ENCODE results near the gene ESYT1. TPM values are rescaled to one million over a fixed set of nuclear protein-coding genes. Genes with fewer than 3 reads are reported as not detected.

Gene ESYT1
- total and polyA plus RNA-seq, 3 experiments from 2014 or later, result 185 to 374 (median 191) TPM

GRCh38 chr12:56104109-56104814, 23.8 kb upstream of the ESYT1 start, which contains the start of gene PA2G4:
TSS of gene PA2G4 (plus strand) at chr12:56104559. CDS start at chr12:56104738, 179 bp downstream.
- CTCF ChIA-PET, result interaction anchor here (0.6 to 8.4 kb wide), 13 partner anchors 14 to 286 kb away, joined by 3 to 89 read pairs (median 4); partner anchors contain the start of genes ESYT1, ORMDL2, RPL41 and SMARCC2
- H3K4me1 Mint-ChIP-seq, result peaks cover 61 to 68% (median 62%) of the 10 kb centered on the region in 3 donors
- H3K4me1 ChIP-seq (ENCODE audit: insufficient read depth, low read length), result peaks cover 40% of the 10 kb centered on the region

GRCh38 chr12:56104815-56105608, 23.1 kb upstream of the ESYT1 start:
- Mint-ChIP-seq H3K36me3 (peaks cover 0 to 47% (median 7%) of the 10 kb centered on the region in 3 donors), H3K27me3 (no peaks in the 10 kb centered on the region), H3K27ac (peak overlapping the region; percentile 95 to 99 (median 98)), H3K4me3 (peak overlapping the region; percentile 97 to 100 (median 98)), H3K4me1 (peaks cover 56 to 64% (median 59%) of the 10 kb centered on the region in 3 donors), H3K9me3 (no peaks in the 10 kb centered on the region)
- Histone ChIP-seq H3K9me3 (ENCODE audit: low read length) (no peaks in the 10 kb centered on the region), H3K27me3 (ENCODE audit: insufficient read depth, low read length, poor library complexity, severe bottlenecking) (no peaks in the 10 kb centered on the region), H3K27ac (ENCODE audit: low read depth, low read length) (peak overlapping the region; percentile 82), H3K4me1 (ENCODE audit: insufficient read depth, low read length) (peaks cover 40% of the 10 kb centered on the region), H3K36me3 (ENCODE audit: insufficient read depth, low read length) (peaks cover 33% of the 10 kb centered on the region), H3K4me3 (ENCODE audit: low read length) (peak overlapping the region; percentile 79)
- DNase-seq, result peak in 1 of 5 donors; percentile 6
- ChIA-PET CTCF (interaction anchor here (0.9 to 8.4 kb wide), 9 partner anchors 13 to 367 kb away, joined by 3 to 89 read pairs (median 4); partner anchors contain the start of genes RPL41 and ZC3H10), POLR2A (interaction anchor here (0.6 to 4.6 kb wide), 14 partner anchors 12 to 364 kb away, joined by 3 to 115 read pairs (median 6); partner anchors contain the start of genes CNPY2, CS, ERBB3 and ESYT1)

More at GRCh38 chr12:56104109-56104814, 23.8 kb upstream of the ESYT1 start, which contains the start of gene PA2G4:
- no peaks in the 10 kb centered on the region for H3K27me3 Mint-ChIP-seq
- H3K27me3 ChIP-seq (ENCODE audit: insufficient read depth, low read length, poor library complexity, severe bottlenecking), result no peaks in the 10 kb centered on the region
- H3K4me3 ChIP-seq (ENCODE audit: low read length), result peak within 1 kb of the TSS; percentile 79
- peak within 1 kb of the TSS; percentile 82 for H3K27ac ChIP-seq (ENCODE audit: low read depth, low read length)
- H3K9me3 ChIP-seq (ENCODE audit: low read length), result no peaks in the 10 kb centered on the region
- peak within 1 kb of the TSS; percentile 95 to 99 (median 98) for H3K27ac Mint-ChIP-seq
- no peaks in the 10 kb centered on the region for H3K9me3 Mint-ChIP-seq
- peaks cover 26% of the 10 kb centered on the region for H3K36me3 ChIP-seq (ENCODE audit: insufficient read depth, low read length)
- peak within 1 kb of the TSS; percentile 97 to 100 (median 98) for H3K4me3 Mint-ChIP-seq
- peaks cover 0 to 41% (median 4%) of the 10 kb centered on the region in 3 donors for H3K36me3 Mint-ChIP-seq
- POLR2A ChIA-PET, result interaction anchor here (0.6 to 4.6 kb wide), 15 partner anchors 13 to 365 kb away, joined by 3 to 115 read pairs (median 6); partner anchors contain the start of genes CNPY2, CS, ERBB3 and ESYT1
- DNase-seq, result peak; percentile 90 to 98 (median 96)

GRCh38 chr12:56105609-56105902, 22.5 kb upstream of the ESYT1 start:
- H3K9me3 ChIP-seq (ENCODE audit: low read length), result no peaks in the 10 kb centered on the region
- Mint-ChIP-seq H3K9me3 (no peaks in the 10 kb centered on the region), H3K27me3 (no peaks in the 10 kb centered on the region), H3K4me1 (peaks cover 55 to 63% (median 56%) of the 10 kb centered on the region in 3 donors), H3K4me3 (peak overlapping the region; percentile 97 to 100 (median 98)), H3K36me3 (peaks cover 3 to 53% (median 11%) of the 10 kb centered on the region in 3 donors), H3K27ac (peak overlapping the region; percentile 95 to 99 (median 98))
- H3K27me3 ChIP-seq (ENCODE audit: insufficient read depth, low read length, poor library complexity, severe bottlenecking), result no peaks in the 10 kb centered on the region
- no peak for DNase-seq
- peaks cover 39% of the 10 kb centered on the region for H3K36me3 ChIP-seq (ENCODE audit: insufficient read depth, low read length)
- ChIA-PET CTCF (interaction anchor here (0.9 to 8.4 kb wide), 5 partner anchors 12 to 367 kb away, joined by 3 to 89 read pairs (median 10); partner anchors contain the start of genes RPL41 and ZC3H10), POLR2A (interaction anchor here (0.6 to 4.6 kb wide), 4 partner anchors 11 to 59 kb away, joined by 5 to 115 read pairs (median 16); partner anchors contain the start of genes ESYT1, RPL41 and ZC3H10)
- peak overlapping the region; percentile 79 for H3K4me3 ChIP-seq (ENCODE audit: low read length)
- H3K27ac ChIP-seq (ENCODE audit: low read depth, low read length), result peak overlapping the region; percentile 82
- peaks cover 40% of the 10 kb centered on the region for H3K4me1 ChIP-seq (ENCODE audit: insufficient read depth, low read length)

GRCh38 chr12:56107242-56107641, 20.8 kb upstream of the ESYT1 start:
- Histone ChIP-seq H3K36me3 (ENCODE audit: insufficient read depth, low read length) (peaks cover 53% of the 10 kb centered on the region), H3K4me3 (ENCODE audit: low read length) (no peak overlapping the region), H3K27me3 (ENCODE audit: insufficient read depth, low read length, poor library complexity, severe bottlenecking) (no peaks in the 10 kb centered on the region), H3K4me1 (ENCODE audit: insufficient read depth, low read length) (peaks cover 29% of the 10 kb centered on the region), H3K27ac (ENCODE audit: low read depth, low read length) (no peak overlapping the region), H3K9me3 (ENCODE audit: low read length) (no peaks in the 10 kb centered on the region)
- CTCF ChIA-PET, result interaction anchor here (0.9 to 8.4 kb wide), 3 partner anchors 11 to 28 kb away, joined by 3 to 89 read pairs (median 5); partner anchors contain the start of genes RPL41 and ZC3H10
- Mint-ChIP-seq H3K4me3 (peak overlapping the region in 1 of 7 donors; percentile 21), H3K9me3 (no peaks in the 10 kb centered on the region), H3K36me3 (peaks cover 11 to 67% (median 13%) of the 10 kb centered on the region in 3 donors), H3K4me1 (peaks cover 42 to 49% (median 42%) of the 10 kb centered on the region in 3 donors), H3K27me3 (no peaks in the 10 kb centered on the region), H3K27ac (peak overlapping the region in 5 of 8 donors; percentile 18 to 71 (median 43))
- POLR2A ChIA-PET, result interaction anchor here (0.7 to 1.0 kb wide), 2 partner anchors 10 to 451 kb away, joined by 3 read pairs; partner anchors contain the start of gene RPL41
- no peak for DNase-seq

- Histone ChIP-seq H3K4me1 (ENCODE audit: insufficient read depth, low read length) (peaks cover 14% of the 10 kb centered on the region), H3K9me3 (ENCODE audit: low read length) (no peaks in the 10 kb centered on the region), H3K27ac (ENCODE audit: low read depth, low read length) (no peak overlapping the region), H3K36me3 (ENCODE audit: insufficient read depth, low read length) (peaks cover 54% of the 10 kb centered on the region), H3K4me3 (ENCODE audit: low read length) (no peak overlapping the region), H3K27me3 (ENCODE audit: insufficient read depth, low read length, poor library complexity, severe bottlenecking) (no peaks in the 10 kb centered on the region)
- peaks cover 11 to 73% (median 24%) of the 10 kb centered on the region in 3 donors for H3K36me3 Mint-ChIP-seq
- H3K4me3 Mint-ChIP-seq, result peak overlapping the region in 1 of 7 donors; percentile 66
- no peaks in the 10 kb centered on the region for H3K9me3 Mint-ChIP-seq
- peaks cover 15 to 22% (median 18%) of the 10 kb centered on the region in 3 donors for H3K4me1 Mint-ChIP-seq
- H3K27ac Mint-ChIP-seq, result peak overlapping the region in 4 of 8 donors; percentile 53 to 79 (median 60)
- no peak for DNase-seq
- POLR2A ChIA-PET, result no interaction called here
- H3K27me3 Mint-ChIP-seq, result no peaks in the 10 kb centered on the region
- CTCF ChIA-PET, result interaction anchor here (0.7 to 8.4 kb wide), 3 partner anchors 7 to 114 kb away, joined by 3 to 89 read pairs (median 3); partner anchors contain the start of genes RPL41 and ZC3H10
These were observed 17.5 kb upstream of the ESYT1 start for GRCh38 chr12:56110571-56110970.

GRCh38 chr12:56114084-56114483, 14.0 kb upstream of the ESYT1 start:
- Histone ChIP-seq H3K36me3 (ENCODE audit: insufficient read depth, low read length) (peaks cover 41% of the 10 kb centered on the region), H3K9me3 (ENCODE audit: low read length) (no peaks in the 10 kb centered on the region), H3K27me3 (ENCODE audit: insufficient read depth, low read length, poor library complexity, severe bottlenecking) (no peaks in the 10 kb centered on the region), H3K4me3 (ENCODE audit: low read length) (no peak overlapping the region), H3K4me1 (ENCODE audit: insufficient read depth, low read length) (peaks cover 25% of the 10 kb centered on the region), H3K27ac (ENCODE audit: low read depth, low read length) (no peak overlapping the region)
- Mint-ChIP-seq H3K36me3 (peaks cover 15 to 67% (median 35%) of the 10 kb centered on the region in 3 donors), H3K9me3 (no peaks in the 10 kb centered on the region), H3K4me1 (peaks cover 26 to 33% (median 30%) of the 10 kb centered on the region in 3 donors), H3K27ac (peak overlapping the region in 5 of 8 donors; percentile 20 to 78 (median 61)), H3K27me3 (peaks cover 0 to 10% of the 10 kb centered on the region in 2 donors), H3K4me3 (peak overlapping the region in 2 of 7 donors; percentile 54 to 66)
- ChIA-PET CTCF (interaction anchor here (0.8 to 1.1 kb wide), 2 partner anchors 28 to 76 kb away, joined by 3 to 4 read pairs; partner anchors contain the start of gene SMARCC2), POLR2A (no interaction called here)
- DNase-seq, result no peak

- peak overlapping the region; percentile 96 to 100 (median 98) for H3K27ac Mint-ChIP-seq
- H3K36me3 Mint-ChIP-seq, result peaks cover 8 to 63% (median 33%) of the 10 kb centered on the region in 3 donors
- H3K27ac ChIP-seq (ENCODE audit: low read depth, low read length), result peak overlapping the region; percentile 99
- H3K4me3 Mint-ChIP-seq, result peak overlapping the region; percentile 89 to 100 (median 99)
- peaks cover 29% of the 10 kb centered on the region for H3K36me3 ChIP-seq (ENCODE audit: insufficient read depth, low read length)
- H3K4me1 Mint-ChIP-seq, result peaks cover 34 to 43% (median 37%) of the 10 kb centered on the region in 3 donors
- no peaks in the 10 kb centered on the region for H3K9me3 ChIP-seq (ENCODE audit: low read length)
- peaks cover 34% of the 10 kb centered on the region for H3K4me1 ChIP-seq (ENCODE audit: insufficient read depth, low read length)
- POLR2A ChIA-PET, result interaction anchor here (0.6 to 5.0 kb wide), 5 partner anchors 8 to 142 kb away, joined by 3 to 115 read pairs (median 5); partner anchors contain the start of genes MYL6B, PA2G4 and RAB5B
- peak overlapping the region; percentile 93 for H3K4me3 ChIP-seq (ENCODE audit: low read length)
- H3K27me3 ChIP-seq (ENCODE audit: insufficient read depth, low read length, poor library complexity, severe bottlenecking), result no peaks in the 10 kb centered on the region
- H3K9me3 Mint-ChIP-seq, result no peaks in the 10 kb centered on the region
- H3K27me3 Mint-ChIP-seq, result peaks cover 0 to 10% of the 10 kb centered on the region in 2 donors
- no peak for DNase-seq
- CTCF ChIA-PET, result interaction anchor here (0.7 to 5.5 kb wide), 3 partner anchors 8 to 75 kb away, joined by 3 to 89 read pairs (median 47); partner anchors contain the start of gene PA2G4
These were observed 12.7 kb upstream of the ESYT1 start for GRCh38 chr12:56115329-56115728.
